Measurements from ENCODE around the gene COL11A2. TPM values are rescaled to one million over a fixed set of nuclear protein-coding genes. Genes with fewer than 3 reads are reported as not detected.

The COL11A2 gene
- polyA plus RNA-seq, 1 of the 3 experiments (the other 2 are of a cell fraction) = 0.99 TPM

DNA sequence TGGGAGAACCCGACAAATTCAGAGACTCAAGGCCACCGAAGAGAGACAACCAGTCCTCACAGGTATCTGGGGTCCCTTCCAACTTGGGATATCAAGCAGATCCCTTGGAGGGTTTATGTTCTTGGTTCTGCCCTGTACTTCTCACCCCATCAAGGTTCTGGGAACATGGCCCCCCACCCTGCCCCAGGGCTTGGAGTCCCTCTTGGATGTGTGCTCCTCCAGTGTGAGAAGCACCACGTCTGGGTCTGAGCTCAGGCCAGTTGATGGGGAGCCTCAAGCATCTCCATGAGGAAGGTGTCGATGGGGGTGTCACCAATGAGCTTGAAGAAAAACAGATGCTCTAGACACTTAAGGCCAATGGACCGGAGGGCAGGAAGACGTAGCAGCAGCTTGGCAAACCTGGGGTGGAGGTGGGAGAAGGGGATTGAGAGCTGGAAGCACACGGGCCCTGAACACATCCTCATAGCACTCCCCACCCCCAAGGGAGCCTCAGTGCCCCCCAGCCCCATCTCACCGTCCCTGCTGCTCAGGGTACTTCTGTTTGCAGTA, 2.2 kb upstream of the COL11A2 start:
- 79% methylated on average over 8 of the region's 8 CpGs for WGBS (ENCODE audit: low lambda C conversion rate)
- Histone ChIP-seq H3K79me2 (ENCODE audit: insufficient read depth) (peaks cover 22% of the 10 kb centered on the region), H3K27ac (ENCODE audit: low read depth in 2 of 2, low read length in 1 of 2) (no peak overlapping the region), H3K4me1 (ENCODE audit: control insufficient read depth in 1 of 2, insufficient read depth in 2 of 2, low read depth in 1 of 2, low read length in 1 of 2) (peaks cover 0 to 34% of the 10 kb centered on the region in 2 experiments; a peak in 1 of 4 replicates), H4K20me1 (ENCODE audit: insufficient read depth) (peaks cover 24% of the 10 kb centered on the region), H3K9me2 (no peaks in the 10 kb centered on the region), H3K36me3 (replicated peaks in 1 of 2; ENCODE audit: control insufficient read depth in 1 of 2, insufficient read depth in 2 of 2, low read length in 1 of 2) (peaks cover 17 to 39% of the 10 kb centered on the region in 2 experiments), H3K4me2 (no peak overlapping the region), H3F3A (replicated peaks; ENCODE audit: insufficient read depth) (peaks cover 10% of the 10 kb centered on the region), H3K9me3 (no peaks in the 10 kb centered on the region), H2AFZ (ENCODE audit: low read depth) (no peak overlapping the region), H3K4me3 (ENCODE audit: low read depth in 2 of 2, low read length in 1 of 2) (no peak overlapping the region), H3K27me3 (ENCODE audit: insufficient read depth) (no peaks in the 10 kb centered on the region), H3K9ac (no peak overlapping the region)
- TF ChIP-seq SIN3A (IDR thresholded peaks at IDR 0.05; ENCODE audit: borderline replicate concordance, low read depth, low read length) (no peak), CTCF (IDR thresholded peaks at IDR 0.05) (no peak), USF1 (IDR thresholded peaks at IDR 0.05; ENCODE audit: borderline replicate concordance, low read depth) (no peak), NRF1 (IDR thresholded peaks at IDR 0.05; ENCODE audit: low read depth, low read length) (no peak), TCF12 (IDR thresholded peaks at IDR 0.05) (no peak), SMC3 (IDR thresholded peaks at IDR 0.05; ENCODE audit: low read depth, low read length) (no peak), GATA2 (CRISPR knock-in tag; IDR thresholded peaks at IDR 0.05) (no peak), EP300 (IDR thresholded peaks at IDR 0.05; ENCODE audit: borderline replicate concordance in 1 of 2, low read depth in 1 of 2, low read length in 1 of 2) (no peak), FOXJ3 (CRISPR knock-in tag; IDR thresholded peaks at IDR 0.05) (no peak), MEF2A (IDR thresholded peaks at IDR 0.05; ENCODE audit: borderline replicate concordance, low read depth) (no peak), TAF1 (IDR thresholded peaks at IDR 0.05; ENCODE audit: borderline replicate concordance, low read depth, low read length) (no peak)
- TF ChIP-seq, protein P1, sequence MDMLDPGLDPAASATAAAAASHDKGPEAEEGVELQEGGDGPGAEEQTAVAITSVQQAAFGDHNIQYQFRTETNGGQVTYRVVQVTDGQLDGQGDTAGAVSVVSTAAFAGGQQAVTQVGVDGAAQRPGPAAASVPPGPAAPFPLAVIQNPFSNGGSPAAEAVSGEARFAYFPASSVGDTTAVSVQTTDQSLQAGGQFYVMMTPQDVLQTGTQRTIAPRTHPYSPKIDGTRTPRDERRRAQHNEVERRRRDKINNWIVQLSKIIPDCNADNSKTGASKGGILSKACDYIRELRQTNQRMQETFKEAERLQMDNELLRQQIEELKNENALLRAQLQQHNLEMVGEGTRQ (IDR thresholded peaks at IDR 0.05; ENCODE audit: borderline replicate concordance, low read depth, low read length) = no peak
- POLR2A ChIA-PET = no interaction called here
- CTCF ChIA-PET = interaction anchor here (0.7 to 1.9 kb wide), 2 partner anchors 35 to 54 kb away, joined by 3 to 10 read pairs; no protein-coding TSS in a partner anchor
- no peak for DNase-seq

- H3K9ac ChIP-seq = no peak overlapping the region
- no peaks in the 10 kb centered on the region for H3K9me3 ChIP-seq
- peaks cover 0 to 27% of the 10 kb centered on the region in 2 experiments; a peak in 1 of 4 replicates for H3K4me1 ChIP-seq (ENCODE audit: control insufficient read depth in 1 of 2, insufficient read depth in 2 of 2, low read depth in 1 of 2, low read length in 1 of 2)
- no peak for TF ChIP-seq MXI1 (IDR thresholded peaks at IDR 0.05; ENCODE audit: low read depth, low read length)
- no peak overlapping the region for H3K4me2 ChIP-seq
- no peak overlapping the region for H2AFZ ChIP-seq (ENCODE audit: low read depth)
- no peaks in the 10 kb centered on the region for H3K27me3 ChIP-seq (ENCODE audit: insufficient read depth)
- CTCF ChIA-PET = interaction anchor here (0.8 to 1.9 kb wide), 2 partner anchors 22 to 54 kb away, joined by 4 to 10 read pairs; no protein-coding TSS in a partner anchor
- peak; percentile 41 for DNase-seq
- 86% methylated on average over 3 of the region's 6 CpGs for WGBS (ENCODE audit: low lambda C conversion rate)
- peaks cover 13% of the 10 kb centered on the region for H3K79me2 ChIP-seq (ENCODE audit: insufficient read depth)
- H3K27ac ChIP-seq (ENCODE audit: low read depth in 2 of 2, low read length in 1 of 2) = no peak overlapping the region
- no peak overlapping the region for H3K4me3 ChIP-seq (ENCODE audit: low read depth in 2 of 2, low read length in 1 of 2)
- peaks cover 17 to 39% of the 10 kb centered on the region in 2 experiments for H3K36me3 ChIP-seq (replicated peaks in 1 of 2; ENCODE audit: control insufficient read depth in 1 of 2, insufficient read depth in 2 of 2, low read length in 1 of 2)
- H4K20me1 ChIP-seq (ENCODE audit: insufficient read depth) = peaks cover 15% of the 10 kb centered on the region
- peaks cover 10% of the 10 kb centered on the region for H3F3A ChIP-seq (replicated peaks; ENCODE audit: insufficient read depth)
- no peaks in the 10 kb centered on the region for H3K9me2 ChIP-seq
- POLR2A ChIA-PET = no interaction called here
Observed at GRCh38 chr6:33193619-33194018, 1.4 kb upstream of the COL11A2 start.

Data from SK-N-SH (cell line).